ENCODE results near the gene PDE6H. TPM values are rescaled to one million over a fixed set of nuclear protein-coding genes. Genes with fewer than 3 reads are reported as not detected.

Gene PDE6H
- total RNA-seq, 1 donor from 2014 or later: not detected

DNA sequence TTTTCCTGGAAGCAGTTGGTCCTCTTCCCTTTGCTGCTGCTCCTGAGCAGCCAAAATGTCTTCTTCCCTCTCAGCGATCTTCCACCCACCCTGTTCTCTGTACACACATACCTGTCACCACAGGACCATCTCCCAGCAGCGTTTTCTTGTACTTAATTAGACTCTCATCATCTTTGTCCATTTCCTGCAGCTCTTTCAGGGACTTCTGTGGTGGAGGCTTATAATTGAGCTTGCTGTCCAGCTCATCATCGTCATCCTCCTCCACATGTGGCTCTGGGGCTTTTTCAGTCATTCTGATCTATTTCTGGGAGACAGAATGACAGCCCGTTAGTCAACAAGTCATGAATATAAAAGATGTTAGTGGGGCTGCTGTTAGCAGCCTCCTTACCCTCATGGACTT, 22.4 kb upstream of the PDE6H start:
- no peak for ATAC-seq
- DNase-seq (ENCODE audit: missing footprints): no peak
- intact Hi-C loops (cut with DNase I): no loop called here

DNA sequence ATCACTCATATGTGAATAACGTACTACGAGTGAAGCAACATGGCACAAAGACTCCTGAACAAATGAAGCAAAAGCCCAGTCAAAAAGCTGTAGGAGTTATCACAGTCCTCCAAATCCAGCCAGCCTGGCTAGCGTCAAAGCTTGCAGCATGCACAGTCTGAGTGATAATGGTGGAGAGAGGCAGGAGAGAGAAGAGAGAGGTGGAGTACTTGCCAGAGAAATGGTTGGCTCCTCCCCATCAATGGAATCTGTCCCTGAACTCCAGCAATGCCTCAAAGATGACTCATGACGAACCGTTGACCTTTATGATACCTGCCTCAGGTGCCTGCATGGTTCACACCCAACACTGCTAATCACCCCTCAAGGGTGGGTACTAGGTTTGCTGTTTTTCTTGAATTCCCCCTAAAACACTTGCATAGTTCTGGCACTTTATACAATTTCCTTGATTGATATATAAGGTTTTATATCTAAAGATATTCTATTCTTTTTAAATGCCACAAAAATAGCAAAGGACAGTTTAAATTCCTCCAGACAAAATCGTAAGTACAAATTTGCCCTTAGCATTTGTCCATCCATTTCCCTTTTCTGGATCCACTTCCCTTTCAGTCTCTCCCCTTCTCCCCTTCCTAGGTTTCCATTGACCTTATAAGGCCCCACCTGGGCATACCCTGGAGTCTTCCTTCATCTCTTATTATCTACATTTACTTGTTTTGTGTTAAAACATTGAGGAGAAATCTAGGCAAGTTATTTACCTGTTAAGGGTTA, 21.7 kb upstream of the PDE6H start:
- peak; percentile 49 for ATAC-seq
- intact Hi-C loops (cut with DNase I): no loop called here
- no peak for DNase-seq (ENCODE audit: missing footprints)

- intact Hi-C loops (cut with DNase I): no loop called here
- ATAC-seq (no peak), DNase-seq (ENCODE audit: missing footprints) (no peak)
These were observed 21.0 kb upstream of the PDE6H start for GRCh38 chr12:14951851-14952250.

DNA sequence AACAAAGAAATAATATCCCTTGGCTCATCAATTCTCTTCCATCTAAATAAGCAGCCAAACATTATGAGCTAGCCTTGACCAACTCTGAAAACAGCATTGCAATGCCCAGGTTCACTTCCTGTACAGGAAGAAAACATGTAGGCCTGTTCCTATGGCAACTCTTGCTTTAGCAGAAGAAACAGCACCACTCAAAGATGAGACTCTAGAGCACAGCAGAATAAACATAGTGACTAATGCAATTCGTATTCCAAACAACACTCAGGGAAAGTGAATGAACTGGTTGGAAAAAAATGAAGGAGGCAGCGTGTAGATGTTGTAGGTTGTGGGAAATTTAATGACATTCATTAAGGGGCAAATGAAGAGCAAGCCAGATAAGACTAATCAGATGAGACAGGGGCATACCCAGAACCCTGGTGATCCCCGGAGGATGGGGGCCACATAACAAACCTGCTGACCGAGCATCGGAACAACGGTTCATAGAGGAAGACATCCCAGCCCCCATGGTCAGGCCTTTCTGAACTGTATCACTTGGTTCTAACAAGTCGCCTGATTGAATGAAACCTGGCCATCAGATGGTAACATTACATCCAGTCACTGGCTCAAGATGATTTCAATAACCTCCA, 20.4 kb upstream of the PDE6H start:
- intact Hi-C loops (cut with DNase I): no loop called here
- DNase-seq (ENCODE audit: missing footprints): no peak
- peak; percentile 62 for ATAC-seq

DNA sequence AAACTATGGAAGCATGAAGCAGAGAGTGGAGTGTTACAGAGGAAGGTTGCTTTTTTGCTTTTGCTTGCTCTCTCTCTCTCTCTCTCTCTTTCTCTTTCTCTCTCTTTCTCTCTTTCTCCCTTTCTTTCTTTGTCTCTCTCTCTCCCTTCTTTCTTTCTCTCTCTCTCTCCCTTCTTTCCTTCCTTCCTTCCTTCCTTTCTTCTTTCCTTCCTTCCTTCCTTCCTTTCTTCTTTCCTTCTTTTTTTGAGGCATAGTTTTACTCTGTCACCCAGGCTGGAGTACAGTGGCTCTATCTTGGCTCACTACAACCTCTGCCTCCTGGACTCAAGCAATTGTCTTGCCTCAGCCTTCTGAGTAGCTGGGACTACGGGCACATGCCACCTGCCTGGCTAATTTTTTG, 19.1 kb upstream of the PDE6H start:
- no peak for DNase-seq (ENCODE audit: missing footprints)
- ATAC-seq: no peak
- intact Hi-C loops (cut with DNase I): no loop called here

DNA sequence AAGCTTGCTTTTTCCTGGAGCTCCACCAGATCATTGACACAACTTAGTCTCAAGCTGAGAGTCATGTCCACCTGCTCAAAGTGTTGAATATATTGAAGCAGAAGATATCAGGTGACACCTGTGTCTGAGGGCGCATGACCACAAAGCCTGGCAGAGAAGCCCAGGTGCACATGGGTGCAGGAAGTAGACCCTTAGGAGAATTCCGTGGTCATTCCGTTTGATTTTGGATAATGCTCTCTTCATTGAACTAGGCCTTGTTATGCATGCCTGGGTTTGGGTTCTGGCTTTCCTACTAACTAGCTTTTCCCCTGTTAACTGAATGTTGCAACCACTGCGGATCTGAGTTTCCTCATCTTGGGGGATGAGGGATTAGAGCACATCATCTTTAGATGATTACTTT, 18.6 kb upstream of the PDE6H start:
- no peak for DNase-seq (ENCODE audit: missing footprints)
- ATAC-seq: no peak
- intact Hi-C loops (cut with DNase I): no loop called here

GRCh38 chr12:14956024-14956891, 16.6 kb upstream of the PDE6H start:
- ATAC-seq (no peak), DNase-seq (ENCODE audit: missing footprints) (no peak)
- intact Hi-C loops (cut with DNase I): no loop called here

GRCh38 chr12:14956905-14957304, 15.9 kb upstream of the PDE6H start:
- no peak for DNase-seq (ENCODE audit: missing footprints)
- intact Hi-C loops (cut with DNase I): no loop called here
- no peak for ATAC-seq

DNA sequence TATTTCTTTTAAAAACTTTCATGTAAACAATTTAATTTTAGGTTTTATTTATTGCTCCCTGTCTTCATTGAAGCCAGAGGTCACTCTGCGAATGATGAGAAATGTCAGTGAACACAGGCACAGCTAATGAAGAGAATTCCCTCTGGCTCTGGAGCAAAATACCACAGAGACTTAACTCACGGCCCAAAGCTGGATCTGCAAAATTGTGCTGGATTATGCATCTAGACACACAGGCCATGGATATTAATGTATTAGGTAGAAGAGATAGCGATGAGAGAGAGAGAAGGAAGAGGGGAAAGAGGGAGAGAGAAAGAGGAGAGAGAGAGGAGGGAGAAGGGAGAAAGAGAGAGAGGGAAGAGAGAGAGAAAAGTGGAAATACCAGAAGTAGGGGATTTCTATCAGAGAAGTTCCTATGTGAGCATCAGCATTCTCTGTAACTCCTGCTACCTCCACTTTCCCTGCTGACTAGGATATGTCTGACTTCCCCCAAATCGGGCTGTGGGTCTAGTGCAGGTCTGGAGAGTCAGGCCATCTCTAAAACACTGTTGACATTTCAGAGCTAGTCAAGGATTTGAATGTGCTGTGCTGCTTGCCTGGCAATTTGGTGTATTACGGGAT, 15.2 kb upstream of the PDE6H start:
- DNase-seq (ENCODE audit: missing footprints): no peak
- intact Hi-C loops (cut with DNase I): no loop called here
- ATAC-seq: no peak

- intact Hi-C loops (cut with DNase I): no loop called here
- ATAC-seq (no peak), DNase-seq (ENCODE audit: missing footprints) (no peak)
These were observed 14.3 kb upstream of the PDE6H start for GRCh38 chr12:14958361-14959125.

GRCh38 chr12:14959126-14959440, 13.8 kb upstream of the PDE6H start:
- no peak for DNase-seq (ENCODE audit: missing footprints)
- intact Hi-C loops (cut with DNase I): no loop called here
- ATAC-seq: no peak

DNA sequence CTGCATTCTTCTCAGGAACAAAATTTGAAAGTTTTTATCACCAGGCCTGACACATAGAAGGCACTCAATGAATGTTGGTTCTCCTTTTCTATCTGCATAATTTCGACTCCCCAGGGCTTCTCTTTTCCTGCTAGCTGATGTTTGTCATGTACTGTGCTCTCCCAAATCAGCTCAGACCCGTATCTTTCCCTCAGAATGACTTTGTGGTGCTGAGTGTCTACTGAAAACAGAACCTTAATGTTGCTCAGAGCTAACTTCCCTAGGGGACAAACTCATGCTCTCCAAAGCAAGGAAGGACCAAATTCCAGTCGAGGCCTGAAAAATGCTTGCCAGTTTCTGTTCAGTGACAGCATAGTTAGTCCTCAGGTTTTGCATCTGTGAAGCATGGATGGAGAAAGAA, 13.4 kb upstream of the PDE6H start:
- DNase-seq (ENCODE audit: missing footprints) (no peak), ATAC-seq (peak; percentile 28)
- intact Hi-C loops (cut with DNase I): no loop called here

DNA sequence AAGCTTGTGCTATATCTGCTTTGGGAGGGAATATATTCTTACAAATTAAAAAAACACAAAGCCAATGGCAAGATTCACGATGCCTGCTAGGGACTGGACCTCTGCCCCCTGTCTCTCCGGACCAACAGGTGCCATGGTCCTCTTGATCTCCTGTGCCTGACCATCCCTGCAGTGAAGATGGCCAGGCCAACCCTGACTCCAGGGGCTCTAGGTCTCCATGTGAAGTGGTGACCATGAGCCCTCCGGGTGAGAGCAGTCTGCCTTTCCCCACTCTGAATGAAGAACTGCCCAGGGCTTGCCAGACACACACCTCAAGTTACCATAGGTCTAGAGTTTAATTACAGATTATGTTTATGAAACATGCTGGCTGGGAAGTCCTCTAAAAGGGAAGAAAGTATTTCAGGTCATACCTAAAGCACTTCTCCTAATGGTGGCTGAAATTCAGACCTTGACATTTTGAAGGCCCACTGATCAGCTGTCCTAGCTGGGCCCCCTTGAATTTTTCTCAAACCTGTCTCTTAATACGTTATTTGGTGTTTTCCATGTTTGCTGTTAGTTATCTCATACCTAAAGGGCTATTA, 12.8 kb upstream of the PDE6H start:
- DNase-seq (ENCODE audit: missing footprints): no peak
- intact Hi-C loops (cut with DNase I): loop anchor here (5.0 to 10.0 kb wide), 2 partner anchors 53 to 115 kb away; partner anchors contain the start of gene ART4
- ATAC-seq: no peak

GRCh38 chr12:14960548-14961465, 12.0 kb upstream of the PDE6H start:
- DNase-seq (ENCODE audit: missing footprints) (peak; percentile 74), ATAC-seq (peak; percentile 75)
- intact Hi-C loops (cut with DNase I): loop anchor here (5.0 to 10.0 kb wide), 2 partner anchors 54 to 116 kb away; partner anchors contain the start of gene ART4

GRCh38 chr12:14961466-14962152, 11.2 kb upstream of the PDE6H start, which contains the start of gene ARHGDIB:
TSS of gene ARHGDIB (minus strand) at chr12:14961601. CDS start at chr12:14950712, 10,889 bp downstream.
- ATAC-seq (peak; percentile 67), DNase-seq (ENCODE audit: missing footprints) (peak; percentile 73)
- intact Hi-C loops (cut with DNase I): loop anchor here (5.0 to 10.0 kb wide), 2 partner anchors 54 to 117 kb away; partner anchors contain the start of gene ART4

DNA sequence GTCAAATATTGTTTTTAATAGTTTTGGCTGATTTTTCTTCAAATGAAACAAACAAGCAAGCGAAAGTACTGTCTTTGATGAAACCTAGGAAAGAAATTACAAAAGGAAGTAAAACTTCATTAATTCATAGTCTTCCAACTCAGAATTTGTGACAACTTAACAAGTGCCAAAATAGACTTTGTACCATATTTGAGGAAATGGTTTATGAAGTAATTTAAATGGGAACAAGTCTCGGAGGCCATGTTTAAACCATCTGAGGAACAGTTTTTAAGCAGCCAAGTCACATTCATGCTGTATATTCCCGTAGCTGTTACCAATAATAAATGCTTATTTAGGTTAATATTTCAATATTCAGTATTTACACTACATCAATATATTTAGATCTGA, 10.7 kb upstream of the PDE6H start:
- no peak for DNase-seq (ENCODE audit: missing footprints)
- intact Hi-C loops (cut with DNase I): loop anchor here (5.0 to 10.0 kb wide), 2 partner anchors 55 to 117 kb away; partner anchors contain the start of gene ART4
- ATAC-seq: no peak

Measured in Right ventricle myocardium inferior (tissue), 1 donor.